ENCODE results near the gene MGRN1.

The MGRN1 gene

GRCh38 chr16:4610011-4611005 lies 14.3 kb upstream of the MGRN1 start:
- H3K9ac ChIP-seq (ENCODE audit: insufficient read length, low read depth): peak overlapping the region; percentile 39
- no peak overlapping the region for H3K4me3 ChIP-seq (ENCODE audit: insufficient read length, low read depth)
- no peaks in the 10 kb centered on the region for H3K9me3 ChIP-seq (ENCODE audit: insufficient read depth, low read length)
- no peaks in the 10 kb centered on the region for H3K27me3 ChIP-seq (ENCODE audit: insufficient read depth, insufficient read length)
- DNase-seq (ENCODE audit: low read depth, low spot score): no peak
- no peak for TF ChIP-seq YY1 (IDR thresholded peaks at IDR 0.05; ENCODE audit: insufficient read depth, insufficient read length)
- peaks cover 43% of the 10 kb centered on the region for H3K36me3 ChIP-seq (ENCODE audit: insufficient read depth, insufficient read length, low read length)
- H3K4me1 ChIP-seq (ENCODE audit: insufficient read depth, insufficient read length): peaks cover 29% of the 10 kb centered on the region

DNA sequence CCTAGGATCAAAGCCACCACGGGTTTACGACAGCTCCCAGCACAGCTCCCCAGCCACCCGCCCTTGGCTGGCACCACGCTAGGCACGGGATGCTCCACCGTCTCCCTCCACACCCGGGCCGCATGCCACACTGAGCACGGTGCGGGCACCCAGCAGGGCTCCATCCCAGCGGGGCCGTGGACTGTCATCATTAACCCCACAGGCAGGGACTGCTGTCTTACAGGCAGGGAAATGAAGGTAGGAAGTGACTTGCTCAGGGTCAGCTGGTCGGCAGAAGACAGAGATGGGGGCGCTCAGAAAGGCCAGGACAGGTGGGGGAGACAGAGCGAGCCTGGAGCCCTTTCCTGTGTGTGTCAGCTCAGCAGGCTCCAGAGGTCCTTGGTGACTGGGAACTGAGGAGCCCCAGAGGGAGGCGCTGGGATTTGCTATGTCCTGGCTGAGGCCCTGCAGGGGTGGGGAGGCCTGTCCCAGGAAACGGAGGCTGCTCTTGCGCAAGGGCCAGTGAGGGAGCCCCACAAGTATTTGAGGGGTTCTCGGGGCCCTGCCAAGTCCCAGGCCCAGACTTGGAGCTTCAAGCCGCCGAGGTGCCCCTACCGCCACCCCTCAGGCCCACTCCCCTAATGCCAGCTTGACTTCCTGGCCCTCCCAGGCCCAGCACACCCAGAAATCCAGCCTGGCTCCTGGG lies 13.1 kb upstream of the MGRN1 start:
- peak overlapping the region; percentile 67 for H3K9ac ChIP-seq (ENCODE audit: insufficient read length, low read depth)
- H3K4me1 ChIP-seq (ENCODE audit: insufficient read depth, insufficient read length): peaks cover 34% of the 10 kb centered on the region
- no peaks in the 10 kb centered on the region for H3K9me3 ChIP-seq (ENCODE audit: insufficient read depth, low read length)
- TF ChIP-seq SUZ12 (IDR thresholded peaks at IDR 0.05; ENCODE audit: extremely low read depth, insufficient read depth, insufficient read length) (no peak), YY1 (IDR thresholded peaks at IDR 0.05; ENCODE audit: insufficient read depth, insufficient read length) (no peak), ZNF274 (IDR thresholded peaks at IDR 0.05; ENCODE audit: low read depth, low read length) (no peak)
- no peak overlapping the region for H3K4me3 ChIP-seq (ENCODE audit: insufficient read length, low read depth)
- DNase-seq (ENCODE audit: low read depth, low spot score): no peak
- H3K27me3 ChIP-seq (ENCODE audit: insufficient read depth, insufficient read length): no peaks in the 10 kb centered on the region
- H3K36me3 ChIP-seq (ENCODE audit: insufficient read depth, insufficient read length, low read length): peaks cover 43% of the 10 kb centered on the region

- H3K4me1 ChIP-seq (ENCODE audit: insufficient read depth, insufficient read length): peaks cover 34% of the 10 kb centered on the region
- TF ChIP-seq YY1 (IDR thresholded peaks at IDR 0.05; ENCODE audit: insufficient read depth, insufficient read length) (no peak), ZNF274 (IDR thresholded peaks at IDR 0.05; ENCODE audit: low read depth, low read length) (no peak), SUZ12 (IDR thresholded peaks at IDR 0.05; ENCODE audit: extremely low read depth, insufficient read depth, insufficient read length) (no peak)
- H3K9ac ChIP-seq (ENCODE audit: insufficient read length, low read depth): peak overlapping the region; percentile 96
- peak; percentile 66 for DNase-seq (ENCODE audit: low read depth, low spot score)
- peaks cover 37% of the 10 kb centered on the region for H3K36me3 ChIP-seq (ENCODE audit: insufficient read depth, insufficient read length, low read length)
- H3K9me3 ChIP-seq (ENCODE audit: insufficient read depth, low read length): no peaks in the 10 kb centered on the region
- no peaks in the 10 kb centered on the region for H3K27me3 ChIP-seq (ENCODE audit: insufficient read depth, insufficient read length)
- H3K4me3 ChIP-seq (ENCODE audit: insufficient read length, low read depth): no peak overlapping the region
Observed at GRCh38 chr16:4612474-4612931, 12.1 kb upstream of the MGRN1 start.

DNA sequence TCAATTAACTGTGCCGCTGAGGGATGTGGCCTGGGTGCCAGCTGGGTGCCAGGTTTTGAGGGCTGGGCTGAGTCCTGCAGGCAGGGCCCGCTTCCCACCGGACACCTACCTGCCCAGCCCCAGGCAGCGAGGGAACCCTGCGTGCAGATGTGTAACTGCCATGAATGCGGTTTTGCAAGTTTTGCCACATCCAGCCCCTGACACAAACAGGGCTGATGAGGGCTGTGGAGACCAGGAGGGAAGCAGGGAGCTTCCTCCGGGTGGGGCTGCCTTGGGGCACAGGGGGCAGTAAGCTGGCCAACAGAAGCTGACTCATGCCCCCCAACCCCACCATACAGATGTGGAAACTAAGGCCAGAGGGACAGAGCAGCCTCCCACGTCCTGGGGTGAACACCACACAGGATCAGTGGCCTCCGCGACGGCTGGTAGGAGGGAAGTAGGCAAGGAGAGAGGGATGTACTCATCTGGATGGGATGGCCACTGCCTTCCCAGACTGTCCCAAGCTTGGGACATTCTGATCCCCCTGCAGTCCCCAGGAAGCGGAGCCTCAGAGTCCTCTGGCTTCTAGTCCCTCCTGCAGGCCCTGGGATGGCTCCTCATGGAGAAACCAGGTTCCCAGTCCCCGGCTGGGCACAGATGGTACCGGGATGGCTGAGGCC lies 11.5 kb upstream of the MGRN1 start:
- peak overlapping the region; percentile 97 for H3K4me3 ChIP-seq (ENCODE audit: insufficient read length, low read depth)
- peaks cover 40% of the 10 kb centered on the region for H3K4me1 ChIP-seq (ENCODE audit: insufficient read depth, insufficient read length)
- peak overlapping the region; percentile 96 for H3K9ac ChIP-seq (ENCODE audit: insufficient read length, low read depth)
- peaks cover 31% of the 10 kb centered on the region for H3K36me3 ChIP-seq (ENCODE audit: insufficient read depth, insufficient read length, low read length)
- TF ChIP-seq YY1 (IDR thresholded peaks at IDR 0.05; ENCODE audit: insufficient read depth, insufficient read length): no peak
- TF ChIP-seq SUZ12 (IDR thresholded peaks at IDR 0.05; ENCODE audit: extremely low read depth, insufficient read depth, insufficient read length): no peak
- no peak for TF ChIP-seq ZNF274 (IDR thresholded peaks at IDR 0.05; ENCODE audit: low read depth, low read length)
- DNase-seq (ENCODE audit: low read depth, low spot score): no peak
- H3K9me3 ChIP-seq (ENCODE audit: insufficient read depth, low read length): no peaks in the 10 kb centered on the region
- no peaks in the 10 kb centered on the region for H3K27me3 ChIP-seq (ENCODE audit: insufficient read depth, insufficient read length)

GRCh38 chr16:4613636-4614570 lies 10.7 kb upstream of the MGRN1 start:
- H3K9me3 ChIP-seq (ENCODE audit: insufficient read depth, low read length): no peaks in the 10 kb centered on the region
- H3K4me1 ChIP-seq (ENCODE audit: insufficient read depth, insufficient read length): peaks cover 47% of the 10 kb centered on the region
- DNase-seq (ENCODE audit: low read depth, low spot score): no peak
- peaks cover 24% of the 10 kb centered on the region for H3K36me3 ChIP-seq (ENCODE audit: insufficient read depth, insufficient read length, low read length)
- H3K9ac ChIP-seq (ENCODE audit: insufficient read length, low read depth): peak overlapping the region; percentile 96
- H3K27me3 ChIP-seq (ENCODE audit: insufficient read depth, insufficient read length): no peaks in the 10 kb centered on the region
- no peak for TF ChIP-seq YY1 (IDR thresholded peaks at IDR 0.05; ENCODE audit: insufficient read depth, insufficient read length)
- TF ChIP-seq ZNF274 (IDR thresholded peaks at IDR 0.05; ENCODE audit: low read depth, low read length): no peak
- TF ChIP-seq SUZ12 (IDR thresholded peaks at IDR 0.05; ENCODE audit: extremely low read depth, insufficient read depth, insufficient read length): no peak
- H3K4me3 ChIP-seq (ENCODE audit: insufficient read length, low read depth): peak overlapping the region; percentile 97

GRCh38 chr16:4614571-4615383 lies 9.8 kb upstream of the MGRN1 start, which contains the start of gene UBALD1:
TSS of gene UBALD1 (minus strand) at chr16:4614888. CDS start at chr16:4614797, 91 bp downstream.
- Histone ChIP-seq H3K36me3 (ENCODE audit: insufficient read depth, insufficient read length, low read length) (peaks cover 15% of the 10 kb centered on the region), H3K9me3 (ENCODE audit: insufficient read depth, low read length) (no peaks in the 10 kb centered on the region), H3K4me3 (ENCODE audit: insufficient read length, low read depth) (peak within 1 kb of the TSS; percentile 97), H3K9ac (ENCODE audit: insufficient read length, low read depth) (peak within 1 kb of the TSS; percentile 96), H3K4me1 (ENCODE audit: insufficient read depth, insufficient read length) (peaks cover 48% of the 10 kb centered on the region), H3K27me3 (ENCODE audit: insufficient read depth, insufficient read length) (no peaks in the 10 kb centered on the region)
- peak; percentile 68 for DNase-seq (ENCODE audit: low read depth, low spot score)
- no peak for TF ChIP-seq YY1 (IDR thresholded peaks at IDR 0.05; ENCODE audit: insufficient read depth, insufficient read length)
- no peak for TF ChIP-seq SUZ12 (IDR thresholded peaks at IDR 0.05; ENCODE audit: extremely low read depth, insufficient read depth, insufficient read length)
- TF ChIP-seq ZNF274 (IDR thresholded peaks at IDR 0.05; ENCODE audit: low read depth, low read length): no peak

Data from NT2/D1 (cell line).